H1 (cell line): ENCODE measurements around the gene PAK2. TPM values are rescaled to one million over a fixed set of nuclear protein-coding genes. Genes with fewer than 3 reads are reported as not detected.

Experiments
- CTCF ChIA-PET: fragments of 300-600 bp; sonication (Branson Sonifier 250); formaldehyde crosslinking; loops from one replicate; lab custom pipeline; 2021; ENCODE audit not compliant: partially characterized antibody; lab: Charles Lee
- POLR2A ChIA-PET: fragments of 300-600 bp; sonication (Branson Sonifier 250); formaldehyde crosslinking; loops from one replicate; lab custom pipeline; 2021; ENCODE audit warnings: inconsistent platforms; ENCODE audit not compliant: partially characterized antibody; lab: Charles Lee
- DNase-seq, 2 experiments: peaks; one replicate each; pipeline versions ENCODE4 v3.0.0 to v3.0.0-alpha.2; 2010 to 2022; ENCODE audit warnings: low spot score in 2 of 2, low read depth in 1 of 2, mixed read lengths in 1 of 2
- FAIRE-seq: peaks from 2 replicates; lab custom pipeline; 2011; peaks lifted over from hg19 to GRCh38; lab: Jason Lieb, UNC
- H2AFZ ChIP-seq: 2 replicates; pipeline ENCODE4 v1.8.1; 2012; ENCODE audit warnings: low read length, inconsistent platforms
- H2AK5ac ChIP-seq: 2 replicates; pipeline ENCODE4 v1.6.1; 2013; ENCODE audit warnings: low read depth, low read length
- H2BK120ac ChIP-seq: replicated peaks from 2 replicates; pipeline ENCODE3; 2013; ENCODE audit warnings: low read depth, low read length, inconsistent platforms
- H2BK12ac ChIP-seq: 2 replicates; pipeline ENCODE4 v1.6.1; 2013; ENCODE audit warnings: low read depth, low read length
- H2BK15ac ChIP-seq: 2 replicates; pipeline ENCODE4 v1.6.1; 2013; ENCODE audit warnings: low read length
- H2BK20ac ChIP-seq: 2 replicates; pipeline ENCODE4 v1.6.1; 2013; ENCODE audit warnings: low read length
- H2BK5ac ChIP-seq: 2 replicates; pipeline ENCODE4 v1.6.1; 2013; ENCODE audit warnings: low read depth, low read length
- H3K14ac ChIP-seq: 2 replicates; pipeline ENCODE4 v1.6.1; 2013; ENCODE audit warnings: inconsistent platforms; ENCODE audit not compliant: insufficient read length
- H3K18ac ChIP-seq: 2 replicates; pipeline ENCODE4 v1.6.1; 2013; ENCODE audit warnings: low read length; ENCODE audit errors: extremely low read depth
- H3K23ac ChIP-seq: 2 replicates; pipeline ENCODE4 v1.6.1; 2013; ENCODE audit warnings: inconsistent platforms; ENCODE audit not compliant: insufficient read length
- H3K23me2 ChIP-seq: 2 replicates; pipeline ENCODE4 v1.6.1; 2013; ENCODE audit warnings: low read depth, low read length
- H3K27ac ChIP-seq: 2 replicates; pipeline ENCODE4 v1.6.1; 2011; ENCODE audit warnings: low read depth, low read length, inconsistent platforms
- H3K27me3 ChIP-seq, 4 experiments: replicated peaks in 1 of 4; 1 replicate in 1 of 4; 2 replicates in 3 of 4; pipeline versions ENCODE4 v1.6.1 to v1.8.1; 2011 to 2013; ENCODE audit warnings: low read length in 3 of 4, mild to moderate bottlenecking in 3 of 4, inconsistent platforms in 2 of 4, mixed read lengths in 2 of 4, moderate library complexity in 1 of 4; ENCODE audit not compliant: control insufficient read depth in 3 of 4, insufficient read depth in 3 of 4; ENCODE audit errors: extremely low read depth in 1 of 4
- H3K36me3 ChIP-seq, 4 experiments: 2 replicates each; pipeline versions ENCODE4 v1.6.1 to v1.8.1; 2011 to 2013; ENCODE audit warnings: mild to moderate bottlenecking in 4 of 4, low read length in 3 of 4, moderate library complexity in 2 of 4, control low read depth in 1 of 4, inconsistent platforms in 1 of 4; ENCODE audit not compliant: insufficient read depth in 4 of 4, control insufficient read depth in 2 of 4
- H3K4ac ChIP-seq: replicated peaks from 2 replicates; pipeline ENCODE3; 2013; ENCODE audit warnings: low read length, low read depth, mixed read lengths, inconsistent platforms; ENCODE audit not compliant: insufficient read length
- H3K4me1 ChIP-seq, 4 experiments: replicated peaks in 1 of 4; 1 replicate in 1 of 4; 2 replicates in 3 of 4; pipeline versions ENCODE4 v1.6.1 to v1.8.1; 2011 to 2013; ENCODE audit warnings: low read length in 3 of 4, inconsistent platforms in 2 of 4, mixed read lengths in 1 of 4; ENCODE audit not compliant: insufficient read depth in 4 of 4, control insufficient read depth in 3 of 4
- H3K4me2 ChIP-seq, 2 experiments: 2 replicates each; pipeline versions ENCODE4 v1.6.1 to v1.8.1; 2011 to 2013; ENCODE audit warnings: low read depth in 2 of 2, low read length in 2 of 2, control low read depth in 1 of 2, inconsistent platforms in 1 of 2, mild to moderate bottlenecking in 1 of 2; ENCODE audit not compliant: insufficient read depth in 1 of 2
- H3K4me3 ChIP-seq, 4 experiments: fragments of 200-600, 300-600 bp in 1 of 4; sonication (generic), shearing (Covaris generic), sonication (Bioruptor Twin) in 1 of 4; 2 replicates each; pipeline versions ENCODE4 v1.5.1 to v1.8.1; 2011 to 2016; ENCODE audit warnings: low read length in 4 of 4, low read depth in 3 of 4, control low read depth in 2 of 4, inconsistent platforms in 2 of 4, mild to moderate bottlenecking in 2 of 4, mixed read lengths in 1 of 4, moderate library complexity in 1 of 4; ENCODE audit not compliant: insufficient read depth in 2 of 4; ENCODE audit errors: extremely low read depth in 1 of 4
- H3K56ac ChIP-seq: replicated peaks from 2 replicates; pipeline ENCODE3; 2013; ENCODE audit warnings: low read depth, mild to moderate bottlenecking, mixed read lengths, low read length, inconsistent platforms; ENCODE audit not compliant: insufficient read length
- H3K79me1 ChIP-seq: 2 replicates; pipeline ENCODE4 v1.6.1; 2013; ENCODE audit warnings: low read depth, low read length, control low read depth
- H3K79me2 ChIP-seq, 2 experiments: 2 replicates each; pipeline versions ENCODE4 v1.6.1 to v1.8.1; 2012 to 2013; ENCODE audit warnings: low read length in 2 of 2, mild to moderate bottlenecking in 2 of 2, inconsistent platforms in 1 of 2; ENCODE audit not compliant: insufficient read depth in 2 of 2, control insufficient read depth in 1 of 2
- H3K9ac ChIP-seq, 4 experiments: replicated peaks in 1 of 4; 1 replicate in 1 of 4; 2 replicates in 3 of 4; pipeline versions ENCODE4 v1.6.1 to v1.8.1; 2011 to 2013; ENCODE audit warnings: low read depth in 3 of 4, low read length in 3 of 4, control low read depth in 2 of 4, mild to moderate bottlenecking in 2 of 4, moderate library complexity in 2 of 4, inconsistent platforms in 1 of 4; ENCODE audit errors: extremely low read depth in 1 of 4
- H3K9me3 ChIP-seq, 2 experiments: 2 replicates each; pipeline versions ENCODE4 v1.6.1 to v1.8.1; 2012 to 2013; ENCODE audit warnings: mild to moderate bottlenecking in 2 of 2, moderate library complexity in 2 of 2, control low read depth in 1 of 2, inconsistent platforms in 1 of 2, low read depth in 1 of 2, low read length in 1 of 2, mixed read lengths in 1 of 2; ENCODE audit not compliant: insufficient read depth in 2 of 2
- H4K20me1 ChIP-seq, 2 experiments: replicated peaks in 1 of 2; 2 replicates each; pipeline versions ENCODE3 to v1.8.1; 2011 to 2013; ENCODE audit warnings: inconsistent platforms in 2 of 2, low read length in 2 of 2, mild to moderate bottlenecking in 1 of 2; ENCODE audit not compliant: insufficient read depth in 2 of 2, control insufficient read depth in 1 of 2
- H4K5ac ChIP-seq: 2 replicates; pipeline ENCODE4 v1.6.1; 2013; ENCODE audit warnings: low read length, low read depth, mixed read lengths, inconsistent platforms; ENCODE audit not compliant: insufficient read length
- H4K8ac ChIP-seq: 2 replicates; pipeline ENCODE4 v1.8.0; 2013; ENCODE audit warnings: mild to moderate bottlenecking, moderate library complexity, low read length, inconsistent platforms; ENCODE audit not compliant: insufficient read depth; ENCODE audit errors: extremely low read depth
- H4K91ac ChIP-seq: replicated peaks from 2 replicates; pipeline ENCODE3; 2013; ENCODE audit warnings: low read length, mixed read lengths, inconsistent platforms; ENCODE audit not compliant: insufficient read length
- ASH2L ChIP-seq: fragments of 200-600, 300-600 bp; sonication (generic); IDR thresholded peaks from one replicate; pipeline ENCODE4 v1.7.1; 2017; ENCODE audit warnings: low read length
- BACH1 ChIP-seq: IDR thresholded peaks from 2 replicates; pipeline ENCODE4 v1.6.1; 2012; ENCODE audit warnings: low read length, improper control_type of control experiment
- SAP30 ChIP-seq: fragments of 300-600 bp; sonication (generic); IDR thresholded peaks from 2 replicates; pipeline ENCODE4 v1.7.1; 2012; ENCODE audit warnings: low read length, moderate library complexity, mild to moderate bottlenecking, inconsistent platforms; ENCODE audit not compliant: insufficient read depth, insufficient replicate concordance
- SIN3A ChIP-seq, 2 experiments: IDR thresholded peaks in 1 of 2; conservative IDR thresholded peaks in 1 of 2; 2 replicates each; pipeline ENCODE4 v1.6.1; 2011 to 2012; ENCODE audit warnings: low read length in 2 of 2, improper control_type of control experiment in 1 of 2, low read depth in 1 of 2, mild to moderate bottlenecking in 1 of 2
- SIX5 ChIP-seq: IDR thresholded peaks from 2 replicates; pipeline ENCODE4 v1.6.1; 2011; ENCODE audit warnings: mild to moderate bottlenecking, low read depth, low read length
- WGBS, 2 experiments: shearing (Covaris generic) in 1 of 2; methylation state at CpG; one replicate each; pipeline versions ENCODE4 v1.1.6 to v1.1.7; 2013 to 2015; ENCODE audit warnings: low lambda C conversion rate in 2 of 2, mixed read lengths in 2 of 2, inconsistent platforms in 1 of 2, low coverage in 1 of 2, missing lambda C conversion rate in 1 of 2; ENCODE audit not compliant: insufficient replicate concordance in 2 of 2, insufficient coverage in 1 of 2, insufficient read length in 1 of 2; ENCODE audit errors: extremely low coverage in 1 of 2, missing lambda C conversion rate in 1 of 2; 5-methylcytosine and 5-hydroxymethylcytosine counted together
- polyA plus RNA-seq, 7 experiments: library from polyadenylated mRNA; depleted of rRNA in 3 of 7; stranded (reverse) in 5 of 7; unstranded in 2 of 7; fragments of >200 nt in 5 of 7; fragments of 200-250 nt in 2 of 7; gene quantifications; 1 replicate in 5 of 7; 2 replicates in 1 of 7; 4 replicates in 1 of 7; pipeline versions ENCODE4 v1.2.1 to v1.2.3, GENCODE V29; 2011 to 2013; ENCODE audit warnings: missing spikeins in 2 of 7, mixed read lengths in 2 of 7
- total RNA-seq: library from RNA; stranded (reverse); fragmentation: NEBNext Ultra II Directional; extraction: Animal tissue kit (Norgen Biotek cat#: 25700); gene quantifications from 2 replicates; pipeline ENCODE4 v1.2.1, GENCODE V29; 2021

PAK2 gene
- total and polyA plus RNA-seq, 2 of the 8 experiments (the other 6 are each of a cell fraction or from before 2014, with no cell fraction given), result 13.1 to 60.5 TPM

- H3K4me2 ChIP-seq, result peak overlapping the region; percentile 87 to 88
- no peaks in the 10 kb centered on the region for H3K79me1 ChIP-seq
- H3K27ac ChIP-seq, result peak overlapping the region; percentile 90
- H3K4me1 ChIP-seq, result peaks cover 0 to 4% (median 0%) of the 10 kb centered on the region in 4 experiments; a peak in 2 of 7 replicates
- H3K9me3 ChIP-seq, result no peaks in the 10 kb centered on the region
- H4K91ac ChIP-seq, result peak overlapping the region; percentile 44
- no peaks in the 10 kb centered on the region for H4K20me1 ChIP-seq
- H3K4me3 ChIP-seq, result peak overlapping the region; percentile 80 to 99 (median 92)
- H3K14ac ChIP-seq, result no peak overlapping the region
- ChIA-PET POLR2A (interaction anchor here (0.6 to 2.7 kb wide), 21 partner anchors 8 to 198 kb away, joined by 3 to 23 read pairs (median 4); partner anchors contain the start of genes FBXO45, SENP5 and WDR53), CTCF (interaction anchor here (1.0 to 1.2 kb wide), 2 partner anchors 28 to 218 kb away, joined by 3 read pairs; partner anchors contain the start of genes CEP19 and PIGX)
- H2BK15ac ChIP-seq, result no peak overlapping the region
- H3K27me3 ChIP-seq, result no peaks in the 10 kb centered on the region
- 2% methylated on average over 30 of the region's 30 CpGs; no CpG with 5 or more reads in 1 of the 2 experiments for WGBS, 2 experiments
- H2AFZ ChIP-seq, result peak overlapping the region; percentile 22; the same call in 1 of the 2 replicates
- peak overlapping the region; percentile 90 for H3K56ac ChIP-seq
- no peak overlapping the region for H2BK12ac ChIP-seq
- no peak overlapping the region for H2BK20ac ChIP-seq
- peaks cover 3% of the 10 kb centered on the region; the same call in 1 of the 2 replicates for H3K23me2 ChIP-seq
- H2BK5ac ChIP-seq, result peak overlapping the region; percentile 61
- peak overlapping the region; percentile 55 for H4K5ac ChIP-seq
- no peak overlapping the region for H2AK5ac ChIP-seq
- DNase-seq (no peak), FAIRE-seq (peak; percentile 36)
- peak overlapping the region; percentile 69 for H2BK120ac ChIP-seq
- no peaks in the 10 kb centered on the region for H3K36me3 ChIP-seq
- no peak overlapping the region for H3K4ac ChIP-seq
- H3K23ac ChIP-seq, result no peak overlapping the region
- no peak for TF ChIP-seq SIX5
- peak; percentile 77 for TF ChIP-seq SAP30
- peak; percentile 53 for TF ChIP-seq ASH2L
- no peak for TF ChIP-seq BACH1
- TF ChIP-seq SIN3A (conservative IDR thresholded peaks at IDR 0.05 in 1 of 2, IDR thresholded peaks at IDR 0.05 in 1 of 2; ENCODE audit: low read depth in 1 of 2, low read length in 2 of 2), result 0 out of 4 replicates have a peak, but pooled peaks of 1 of the 2 experiments have one; percentile 26
- H4K8ac ChIP-seq, result peak overlapping the region; percentile 96; the same call in 1 of the 2 replicates
- H3K9ac ChIP-seq, result peak overlapping the region; percentile 84 to 95 (median 88)
- H3K18ac ChIP-seq, result peak overlapping the region; percentile 34; the same call in 1 of the 2 replicates
- peaks cover 18 to 57% of the 10 kb centered on the region in 2 experiments for H3K79me2 ChIP-seq
These were observed 1.0 kb downstream of the PAK2 start for GRCh38 chr3:196740481-196741248.
